GM18907 (cell line): ENCODE results near the gene UBL7.
A peak's percentile ranks its signal among the peaks of the same experiment; 100 is the strongest.

Experiments
- ATAC-seq: cut with Tn5 transposase; IDR thresholded peaks from one replicate; pipeline ENCODE4 v1.9.1; 2021; ENCODE audit warnings: mild to moderate bottlenecking, moderate library complexity; ENCODE audit not compliant: unreplicated experiment

Gene UBL7

DNA sequence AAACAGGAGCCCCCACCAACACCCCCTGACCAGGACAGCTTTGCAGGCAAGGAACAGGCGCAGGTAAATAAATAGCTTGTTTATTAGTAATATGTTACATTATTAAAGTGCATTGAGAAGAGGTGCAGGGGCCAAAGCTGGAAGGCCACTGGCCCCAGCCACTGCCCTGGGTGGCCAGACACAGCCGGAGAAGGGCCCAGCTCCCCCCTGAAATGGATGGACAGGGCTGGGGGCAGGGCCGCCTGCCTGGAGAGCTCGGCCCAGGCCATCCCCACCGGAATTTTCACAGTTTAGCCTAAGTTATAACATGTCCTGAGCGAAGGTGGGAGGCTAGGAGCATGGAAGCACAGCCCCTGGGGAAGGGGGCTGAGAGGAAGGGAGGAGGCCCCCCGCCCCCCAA lies 51.7 kb downstream of the UBL7 start:
- ATAC-seq = no peak

DNA sequence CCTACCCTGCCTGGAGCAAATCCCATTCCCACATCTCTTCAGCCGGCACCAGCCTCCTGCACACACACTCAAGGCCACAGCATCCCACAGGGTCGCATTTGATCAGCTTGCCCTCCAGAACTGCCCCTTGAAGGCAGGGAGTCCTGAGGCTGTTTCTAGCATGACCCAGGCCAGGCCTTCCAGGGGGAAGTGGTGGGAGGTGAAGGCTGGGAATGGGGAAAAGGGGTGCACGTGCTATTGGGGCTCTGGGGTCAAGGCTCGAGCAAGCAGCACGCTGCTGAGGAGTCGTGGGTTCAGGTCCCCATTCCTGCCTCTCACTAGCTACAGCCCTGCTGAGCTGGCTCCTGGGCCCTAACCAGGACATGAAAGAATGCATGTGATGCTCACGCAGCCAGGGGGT lies 52.1 kb downstream of the UBL7 start:
- no peak for ATAC-seq

DNA sequence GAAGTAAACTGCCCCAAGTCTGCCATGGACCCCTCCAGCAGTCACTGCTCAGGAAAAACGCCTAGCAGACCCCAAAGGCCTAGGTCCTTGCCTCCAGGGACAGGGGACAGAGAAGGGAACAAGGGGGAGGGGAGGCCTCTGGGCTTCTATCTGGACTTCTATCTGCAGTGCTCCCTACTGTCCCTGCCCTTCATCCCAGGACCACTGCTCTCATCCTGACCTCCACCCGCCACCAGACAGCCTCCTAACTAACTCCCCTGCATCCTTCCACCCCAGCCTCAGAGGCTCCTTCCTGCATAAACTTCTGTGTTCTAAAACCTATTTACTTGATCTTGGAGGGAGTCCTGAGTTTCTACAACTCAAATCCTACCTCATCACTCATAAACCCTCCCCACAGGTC lies 52.6 kb downstream of the UBL7 start:
- no peak for ATAC-seq

DNA sequence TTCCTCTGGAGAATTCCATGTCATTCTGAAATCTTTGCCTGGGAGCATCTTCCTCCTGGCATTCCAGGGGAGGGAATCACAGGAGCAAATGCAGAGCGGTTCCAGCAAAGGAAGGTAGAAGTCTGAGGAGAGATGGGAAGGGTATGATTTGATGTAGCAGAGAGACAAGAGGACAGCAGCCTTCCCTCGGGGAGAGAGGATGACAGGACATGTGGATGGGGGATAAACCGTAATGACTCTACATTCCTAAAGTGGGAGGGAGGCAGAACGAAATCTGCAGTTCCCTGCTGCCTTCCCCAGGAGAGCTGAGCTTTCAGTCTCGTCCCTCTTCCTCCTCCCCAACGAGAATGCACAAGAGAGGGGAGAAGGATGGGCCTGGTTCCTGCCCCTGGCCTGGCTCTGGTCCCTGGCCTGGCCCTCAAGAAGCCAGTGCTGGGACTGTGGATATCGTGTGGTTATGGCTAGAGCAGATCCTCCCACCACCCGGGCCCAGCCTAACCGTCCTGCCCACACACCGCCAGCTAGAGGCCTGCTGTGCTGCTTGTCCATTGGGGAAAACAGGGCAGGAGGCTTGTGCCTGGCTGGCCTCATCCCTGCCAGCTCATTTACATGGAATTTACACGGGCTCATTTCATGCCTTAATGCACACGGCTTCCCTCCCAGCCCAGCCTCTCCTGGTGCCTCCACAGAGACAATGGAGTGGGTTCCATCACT lies 53.8 kb downstream of the UBL7 start:
- ATAC-seq = no peak

DNA sequence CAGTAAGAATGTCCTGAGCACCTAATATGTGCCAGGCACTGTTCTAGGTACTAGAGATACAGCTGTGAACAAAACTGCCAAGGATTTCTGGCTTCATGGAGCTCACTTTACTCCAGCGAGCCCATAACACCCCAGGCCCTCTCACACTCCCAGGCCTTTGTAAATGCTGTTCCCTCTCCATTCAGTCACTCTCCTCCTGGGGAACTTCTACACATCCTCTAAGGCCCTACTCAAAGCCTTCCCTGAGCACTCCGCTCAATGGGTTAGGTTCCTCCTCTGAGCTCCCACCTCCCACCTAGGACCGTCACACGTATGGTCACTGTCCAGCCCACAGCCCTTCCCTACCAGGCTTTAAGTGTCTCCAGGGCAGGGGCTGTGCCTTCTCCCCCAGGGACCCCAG lies 54.4 kb downstream of the UBL7 start:
- ATAC-seq = no peak

DNA sequence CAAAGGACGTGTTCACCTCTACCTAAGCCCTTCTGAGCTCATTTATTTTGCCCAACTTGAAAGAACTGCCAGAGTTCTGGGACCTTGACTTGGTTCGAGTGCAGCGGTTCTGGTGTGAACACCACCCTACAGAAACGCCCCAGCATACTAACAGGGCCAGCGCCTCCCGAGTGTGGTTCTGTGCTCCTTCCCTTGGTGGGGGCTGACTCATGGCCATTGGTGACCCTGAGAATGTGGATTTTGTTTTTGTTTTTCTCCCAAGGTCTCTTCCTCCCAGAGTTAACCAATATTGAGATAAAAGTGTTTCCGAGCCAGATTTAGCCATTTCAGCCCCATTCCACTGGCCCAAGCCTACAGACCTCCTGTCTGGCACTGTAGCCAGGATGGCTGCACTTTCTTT lies 55.1 kb downstream of the UBL7 start:
- no peak for ATAC-seq

DNA sequence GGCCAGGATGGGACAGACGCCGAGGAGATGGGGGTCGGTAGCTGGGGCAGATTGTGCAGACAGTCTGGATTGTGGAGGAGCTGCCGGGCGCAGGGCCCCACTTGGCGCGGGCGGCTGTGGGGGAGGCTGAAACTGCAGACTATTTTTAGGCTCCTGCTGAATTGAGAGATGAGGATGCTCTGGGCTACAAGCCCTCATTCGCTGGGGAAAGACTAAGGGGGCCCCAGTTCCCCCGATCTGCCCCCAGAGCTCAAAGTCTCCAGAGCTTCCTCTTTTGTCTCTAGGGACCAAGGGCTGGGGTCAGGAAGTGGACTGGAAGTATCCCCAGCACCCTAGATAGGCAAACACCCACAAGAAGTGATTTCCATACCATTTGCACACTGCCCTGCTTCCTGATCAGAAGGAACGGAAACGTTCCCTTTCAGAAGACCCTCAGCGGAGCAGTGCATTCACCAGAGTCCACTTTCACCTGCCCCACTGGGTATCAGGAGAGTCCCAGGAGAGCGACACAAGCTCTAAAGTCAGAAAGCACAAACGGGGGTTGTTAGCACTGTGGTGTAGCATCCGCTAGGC lies 56.9 kb downstream of the UBL7 start:
- peak; percentile 34 for ATAC-seq

DNA sequence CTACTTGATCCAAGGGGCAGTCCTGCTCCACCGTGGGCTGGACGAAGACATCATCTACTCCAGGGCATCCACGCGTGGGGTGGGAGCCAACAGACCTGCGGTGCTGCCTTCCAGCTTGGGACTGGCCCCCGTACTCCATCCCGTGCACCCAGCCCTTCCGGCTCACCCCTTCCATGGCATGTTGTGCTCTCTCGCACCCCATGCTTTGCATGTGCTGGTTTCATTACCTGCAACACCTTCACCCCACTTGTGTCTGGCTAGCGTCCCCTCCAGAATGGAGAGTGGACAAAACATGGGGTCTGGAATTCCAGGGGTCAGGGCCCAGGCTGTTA lies 57.4 kb downstream of the UBL7 start:
- ATAC-seq = peak; percentile 7

DNA sequence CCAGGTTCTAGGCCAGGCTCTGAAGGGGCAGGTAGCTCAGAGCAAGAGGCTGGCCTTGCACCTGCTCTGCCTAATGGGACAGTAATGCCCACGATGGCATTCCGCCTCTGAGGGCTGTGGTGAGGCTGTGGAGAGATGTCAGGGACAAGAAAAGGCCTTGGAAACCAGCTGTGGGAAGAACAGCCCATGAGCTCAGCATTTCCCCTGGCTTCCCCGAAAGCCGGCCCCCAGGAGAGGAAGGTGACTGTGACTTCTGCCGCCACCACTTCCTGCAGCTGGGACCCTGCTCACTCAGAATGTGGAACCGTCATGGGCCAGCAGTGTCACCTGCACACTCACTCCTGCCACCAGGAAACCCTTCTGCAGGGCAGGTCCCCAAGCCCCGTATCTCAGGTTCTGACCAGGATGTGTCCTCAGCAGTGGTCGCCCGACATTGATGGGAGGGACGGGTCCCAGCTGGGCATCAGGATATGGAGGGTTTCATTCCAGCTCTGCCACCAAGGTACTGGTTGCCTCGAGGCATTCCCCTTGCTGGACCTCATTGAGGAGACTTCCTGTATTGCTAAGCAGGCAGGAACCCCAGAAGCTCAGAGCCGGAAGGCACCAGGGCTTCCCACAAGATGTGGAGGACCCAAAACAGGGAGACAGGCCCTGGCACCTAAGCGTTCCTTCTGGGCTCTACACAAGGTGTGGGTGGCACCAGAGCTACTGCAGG lies 57.9 kb downstream of the UBL7 start:
- peak; percentile 39 for ATAC-seq

DNA sequence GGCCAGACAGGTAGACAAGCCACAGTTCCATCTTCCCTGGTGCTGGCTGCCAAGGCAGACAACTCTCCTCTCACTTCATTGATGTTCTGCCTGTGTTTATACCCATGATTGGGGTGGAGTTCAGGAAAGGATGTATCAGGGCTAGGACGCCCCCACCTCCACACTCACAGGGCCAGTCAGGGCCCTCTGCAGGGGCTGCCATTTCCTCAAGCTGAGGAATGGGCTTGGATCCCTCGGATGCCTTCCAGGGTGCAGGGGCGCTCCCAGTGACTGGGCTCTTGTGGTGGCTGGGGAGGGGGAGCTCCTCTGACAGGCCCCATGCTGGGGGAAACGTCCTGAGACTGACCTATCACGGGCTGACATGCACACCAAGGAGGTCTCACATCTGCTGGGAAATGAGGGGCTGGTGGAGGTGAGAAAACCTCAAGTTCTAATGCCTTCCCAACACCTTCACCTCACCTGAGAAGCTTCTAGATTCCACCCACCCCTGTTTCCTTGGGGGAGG lies 58.6 kb downstream of the UBL7 start:
- ATAC-seq = no peak

DNA sequence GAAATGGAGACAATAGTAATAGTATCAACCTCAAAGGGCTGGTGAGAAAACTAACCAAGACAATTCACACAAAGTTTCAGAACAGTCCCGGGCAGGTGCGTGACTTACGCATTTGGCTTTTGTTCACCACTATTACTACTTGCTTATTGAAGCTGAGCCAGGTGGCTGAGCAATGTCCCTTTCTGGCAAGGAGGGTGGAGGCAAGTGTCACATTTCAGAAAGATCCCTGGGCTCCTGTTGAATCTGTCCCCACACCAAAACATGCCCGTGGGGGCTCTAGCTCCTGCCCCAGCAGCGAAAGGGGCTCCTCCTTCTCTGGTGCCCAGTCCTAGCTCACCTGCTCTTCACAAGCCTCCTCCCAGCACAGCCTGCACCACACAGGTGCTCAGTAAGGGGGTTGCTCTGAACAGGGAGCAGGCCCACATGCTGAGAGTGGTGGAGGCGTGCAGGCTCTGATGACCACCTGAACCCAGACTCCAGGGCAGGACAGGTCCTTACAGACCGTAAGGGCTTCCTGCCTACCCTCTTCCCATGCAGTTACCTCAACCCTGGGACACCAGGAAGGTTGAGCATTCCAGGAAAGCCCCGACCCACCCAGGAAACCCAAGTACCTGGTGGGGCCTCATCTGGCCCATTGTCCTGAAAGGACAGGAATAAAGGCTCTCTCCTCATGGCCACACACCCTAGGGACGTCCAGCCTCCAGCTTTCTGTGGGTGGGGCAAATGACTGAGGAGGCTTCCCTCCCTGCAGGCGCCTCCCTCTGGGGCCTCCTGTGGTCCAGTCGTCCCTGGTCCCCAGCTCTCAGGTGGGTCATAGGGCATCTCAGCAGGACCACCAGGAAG lies 59.8 kb downstream of the UBL7 start:
- ATAC-seq = no peak

DNA sequence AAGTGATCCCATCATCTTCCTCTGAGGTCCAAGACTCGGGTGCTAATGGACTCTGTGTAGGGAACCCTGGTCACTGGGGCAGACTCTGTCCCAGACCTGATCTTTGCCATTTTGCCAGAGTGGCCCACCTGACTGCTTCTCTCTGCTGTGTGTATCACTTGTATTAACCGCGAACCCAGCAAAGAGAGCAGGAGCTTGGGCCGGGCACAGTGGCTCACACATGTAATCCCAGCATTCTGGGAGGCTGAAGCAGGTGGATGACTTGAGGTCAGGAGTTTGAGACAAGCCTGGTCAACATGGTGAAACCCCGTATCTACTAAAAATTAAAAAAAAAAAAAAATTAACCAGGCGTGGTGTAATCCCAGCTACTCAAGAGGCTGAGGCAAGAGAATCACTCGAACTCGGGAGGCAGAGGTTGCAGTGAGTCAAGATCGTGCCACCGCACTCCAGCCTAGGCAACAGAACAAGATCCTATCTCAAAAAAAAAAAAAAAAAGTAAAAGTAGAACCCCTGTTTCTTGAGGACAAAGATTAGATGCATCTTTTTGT lies 60.6 kb downstream of the UBL7 start:
- ATAC-seq = no peak

DNA sequence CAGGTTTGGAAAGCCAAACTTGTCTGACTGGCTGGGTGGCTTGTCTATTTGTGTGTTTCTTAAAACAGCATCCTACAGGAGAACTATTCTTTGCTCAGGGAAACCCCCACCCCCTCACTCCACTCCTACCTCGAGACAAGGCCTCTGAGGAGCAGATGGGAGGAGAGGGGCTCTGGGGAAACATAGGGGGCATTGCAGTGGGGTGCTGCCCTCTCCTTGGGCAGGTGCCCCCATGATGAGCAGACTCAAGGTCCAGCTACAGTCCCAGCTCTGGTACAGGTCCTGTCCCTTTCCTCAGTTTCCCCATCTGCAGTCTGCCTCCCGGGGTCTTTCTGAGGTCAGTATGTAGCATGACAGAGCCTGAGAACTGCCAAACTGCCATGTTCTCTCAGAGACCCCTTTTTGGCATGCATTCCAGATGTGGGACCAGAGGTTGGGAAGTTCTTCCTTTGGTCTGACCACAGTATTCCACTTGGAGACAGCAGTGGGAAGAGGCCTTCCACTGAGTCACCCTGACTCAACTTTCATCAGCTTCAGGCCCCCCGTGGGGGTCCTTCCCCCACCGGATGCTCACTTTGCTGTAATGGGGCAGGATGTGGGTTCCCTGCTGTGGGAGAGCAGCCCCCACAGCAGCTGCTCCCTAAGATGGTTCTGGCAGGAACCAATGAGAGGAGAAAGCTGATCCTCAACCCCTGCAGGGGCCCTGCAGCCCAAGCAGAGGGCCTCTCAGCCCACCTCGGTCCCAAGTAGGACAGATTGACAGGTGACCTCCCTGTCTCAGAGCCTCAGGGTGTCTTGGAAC lies 61.2 kb downstream of the UBL7 start:
- ATAC-seq = no peak

DNA sequence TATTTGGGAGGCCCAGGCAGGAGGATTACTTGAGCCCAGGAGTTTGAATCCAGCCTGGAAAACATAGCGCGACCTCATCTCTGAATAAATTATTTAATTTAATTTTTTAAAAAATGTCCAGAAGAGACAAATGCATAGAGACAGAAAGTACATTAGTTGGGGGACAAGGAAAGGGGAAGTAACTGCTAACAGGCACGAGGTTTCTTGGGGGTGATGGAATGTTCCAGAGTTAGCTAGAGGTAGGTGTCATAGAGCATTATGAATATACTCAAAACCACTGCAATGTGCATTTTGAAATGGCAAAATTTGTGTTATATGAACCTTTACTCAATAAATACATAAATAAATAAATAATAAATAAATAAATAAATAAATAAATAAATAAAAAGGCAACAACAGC lies 61.9 kb downstream of the UBL7 start:
- ATAC-seq = no peak

DNA sequence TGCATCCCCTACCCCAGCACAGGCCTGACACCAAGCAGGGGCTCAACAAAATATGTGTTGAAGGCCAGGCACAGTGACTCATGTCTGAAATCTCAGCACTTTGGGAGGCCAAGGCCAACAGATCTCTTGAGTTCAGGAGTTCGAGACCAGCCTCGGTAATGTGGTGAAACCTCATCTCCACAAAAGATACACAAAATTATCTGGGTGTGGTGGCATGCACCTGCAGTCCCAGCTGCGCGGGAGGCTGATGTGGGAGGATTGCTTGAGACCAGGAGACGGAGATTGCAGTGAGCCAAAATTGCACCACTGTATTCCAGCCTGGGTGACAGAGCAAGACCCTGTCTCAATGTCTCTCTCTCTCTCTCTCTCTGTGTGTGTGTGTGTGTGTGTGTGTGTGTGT lies 62.8 kb downstream of the UBL7 start:
- no peak for ATAC-seq

DNA sequence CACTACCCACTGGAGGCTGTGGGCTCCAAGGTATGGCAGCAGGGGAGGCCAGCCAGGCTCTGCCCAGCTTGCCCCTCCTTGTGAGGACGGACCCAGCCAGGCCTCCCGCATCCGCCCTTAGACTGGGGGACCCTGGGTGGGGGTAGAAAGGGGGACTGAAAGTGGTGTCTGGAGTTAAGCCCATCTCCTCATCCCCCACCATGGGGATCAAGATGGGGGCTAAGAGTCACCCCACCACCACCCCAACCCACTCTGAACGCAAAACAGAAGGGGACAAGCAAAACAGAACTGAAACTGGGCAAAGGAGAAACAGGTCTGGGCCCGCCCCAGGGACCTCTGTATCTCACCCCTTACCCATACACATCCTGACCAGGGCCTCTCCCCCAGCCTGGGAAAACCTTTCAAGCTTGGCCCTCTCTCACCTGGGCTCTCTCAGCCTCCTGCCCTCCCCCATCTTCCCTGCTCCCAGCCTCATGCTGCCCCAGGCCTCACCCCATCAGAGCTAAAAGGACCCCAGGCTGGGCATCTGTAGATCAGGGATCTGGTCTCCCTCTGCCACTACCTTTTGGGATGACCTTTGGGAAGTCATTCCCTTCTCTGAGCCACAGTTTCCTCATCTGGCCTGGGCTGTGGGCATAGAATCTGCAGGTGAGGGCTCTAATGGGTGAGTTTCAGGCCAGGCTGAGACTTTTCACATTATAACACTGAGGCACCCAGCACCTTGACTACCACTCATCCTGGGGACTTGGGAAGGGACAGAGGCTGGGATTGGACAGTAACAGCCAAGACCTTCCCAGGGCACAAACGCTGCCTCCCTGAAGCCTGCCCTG lies 63.5 kb downstream of the UBL7 start:
- ATAC-seq = no peak

DNA sequence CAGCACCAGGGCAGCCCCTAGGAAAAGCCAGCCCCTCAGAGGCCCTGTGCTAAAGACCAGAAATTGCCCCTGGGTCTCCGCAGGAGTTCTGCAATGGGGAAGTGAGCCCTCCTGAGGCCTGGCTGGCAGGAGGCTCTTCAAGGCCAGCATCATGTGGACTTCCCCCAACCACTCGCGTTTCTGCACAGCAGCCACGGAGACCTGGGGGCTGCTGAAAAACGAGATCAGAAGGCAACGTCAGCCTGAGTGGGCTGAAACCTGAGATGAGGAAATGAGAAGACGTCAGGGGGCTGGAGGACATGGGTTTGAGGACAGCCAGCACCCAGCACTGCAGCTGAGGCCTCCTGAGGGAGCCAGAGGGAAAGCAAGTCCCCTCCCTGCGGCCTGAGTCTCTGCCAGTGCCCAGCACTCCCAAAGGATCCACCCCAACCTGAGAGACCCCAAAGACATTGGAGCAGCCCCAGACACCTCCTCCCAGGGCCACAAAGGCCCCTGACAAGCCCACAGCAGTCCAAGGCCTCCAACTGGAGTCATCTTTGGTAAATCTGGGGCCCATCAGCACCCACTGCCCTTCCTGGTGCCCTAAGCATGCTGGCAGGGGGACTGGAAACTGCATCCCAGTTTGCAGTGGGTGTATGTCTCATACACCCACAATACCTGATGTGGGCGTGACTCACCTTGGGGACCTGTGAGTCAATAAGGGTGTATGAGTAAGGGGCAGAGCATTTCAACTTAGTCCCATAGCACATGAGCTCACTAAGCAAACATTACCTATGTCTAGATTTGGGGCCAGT lies 64.3 kb downstream of the UBL7 start:
- ATAC-seq = peak; percentile 29

DNA sequence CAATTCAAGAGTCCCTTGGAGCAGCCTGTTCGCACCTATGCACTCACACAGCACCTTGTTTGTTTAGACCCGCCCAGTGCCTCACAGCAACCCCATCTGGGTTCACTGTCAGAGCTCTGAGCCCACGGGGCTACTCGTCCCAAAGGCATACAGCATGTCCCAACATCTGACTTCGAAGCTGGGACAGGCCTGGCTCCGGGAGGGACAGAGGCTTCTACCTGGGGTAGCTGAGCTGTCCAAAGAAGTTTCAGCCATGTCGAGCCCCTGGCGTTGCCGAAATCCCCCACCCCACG lies 64.9 kb downstream of the UBL7 start:
- ATAC-seq = no peak
